ENCODE data around the gene CFD. TPM values are rescaled to one million over a fixed set of nuclear protein-coding genes. Genes with fewer than 3 reads are reported as not detected.

The CFD gene
- total RNA-seq, 1 experiment from 2014 or later: 1.9 TPM

GRCh38 chr19:863315-863620, 3.8 kb downstream of the CFD start:
- no peak for DNase-seq
- no peak overlapping the region for H3K56ac ChIP-seq (ENCODE audit: insufficient read length, low read depth, low read length)
- H4K5ac ChIP-seq (ENCODE audit: insufficient read length, low read depth, low read length): no peak overlapping the region
- Mint-ChIP-seq H3K4me3 (peak overlapping the region; percentile 14 to 83; a peak in 3 of 5 replicates), H3K27ac (no peak overlapping the region), H3K4me1 (peaks cover 8 to 21% of the 10 kb centered on the region in 2 experiments), H3K9me3 (peaks cover 0 to 2% of the 10 kb centered on the region in 2 experiments; a peak in 1 of 5 replicates), H3K27me3 (ENCODE audit: low read depth) (peaks cover 33% of the 10 kb centered on the region), H3K36me3 (ENCODE audit: insufficient read depth in 1 of 3, low read depth in 3 of 3) (peaks cover 4 to 12% (median 12%) of the 10 kb centered on the region in 3 experiments)
- H2BK20ac ChIP-seq (ENCODE audit: low read depth, low read length, poor library complexity, severe bottlenecking): no peak overlapping the region
- H3K23me2 ChIP-seq (ENCODE audit: insufficient read length, low read depth, low read length, poor library complexity, severe bottlenecking): peaks cover 3% of the 10 kb centered on the region
- no peaks in the 10 kb centered on the region for H3K79me2 ChIP-seq (ENCODE audit: insufficient read depth, low read length)
- no peak overlapping the region for H3K4ac ChIP-seq (ENCODE audit: low read depth, low read length)
- no peak overlapping the region for H3K23ac ChIP-seq (ENCODE audit: insufficient read length, low read depth, low read length)
- no peaks in the 10 kb centered on the region for H3K9me3 ChIP-seq (ENCODE audit: control insufficient read depth, low read depth, low read length)
- no peak overlapping the region for H3K14ac ChIP-seq (ENCODE audit: insufficient read depth, low read length)
- H3K9ac ChIP-seq (ENCODE audit: extremely low read depth, insufficient read length, low read length): no peak overlapping the region
- no peak overlapping the region for H3T11ph ChIP-seq (ENCODE audit: low read length)
- H3K4me2 ChIP-seq (ENCODE audit: insufficient read depth, insufficient read length, low read length): peak overlapping the region; percentile 16
- H3K4me1 ChIP-seq (ENCODE audit: insufficient read depth, low read length): no peaks in the 10 kb centered on the region
- WGBS (ENCODE audit: extremely low coverage, insufficient read length, low lambda C conversion rate): no CpG with 5 or more reads among the region's 7 CpGs
- no peak overlapping the region for H2BK12ac ChIP-seq (ENCODE audit: insufficient read length, low read depth, low read length)
- no peak overlapping the region for H3K18ac ChIP-seq (ENCODE audit: insufficient read length, low read depth, low read length)
- H4K91ac ChIP-seq (ENCODE audit: insufficient read length, low read depth, low read length): no peak overlapping the region
- H2BK5ac ChIP-seq (ENCODE audit: insufficient read length, low read length): no peak overlapping the region
- peaks cover 3% of the 10 kb centered on the region; the same call in 1 of the 2 replicates for H3K27me3 ChIP-seq (ENCODE audit: insufficient read depth, low read length)
- no peak overlapping the region for H2AFZ ChIP-seq (ENCODE audit: low read length)
- no peak overlapping the region for H2BK15ac ChIP-seq (ENCODE audit: low read depth, low read length)
- H2BK120ac ChIP-seq (ENCODE audit: low read depth, low read length, poor library complexity, severe bottlenecking): no peak overlapping the region
- H3K79me1 ChIP-seq (ENCODE audit: insufficient read depth, low read depth, low read length, poor library complexity, severe bottlenecking): no peaks in the 10 kb centered on the region
- H3K27ac ChIP-seq (ENCODE audit: insufficient read length, low read depth, low read length): no peak overlapping the region
- TF ChIP-seq CTCF (conservative IDR thresholded peaks at IDR 0.05): no peak
- H2AK5ac ChIP-seq (ENCODE audit: insufficient read length, low read length): no peak overlapping the region
- no peak overlapping the region for H4K8ac ChIP-seq (replicated peaks; ENCODE audit: insufficient read length, low read depth, low read length)
- H4K20me1 ChIP-seq (ENCODE audit: control insufficient read depth, insufficient read depth, insufficient read length): no peaks in the 10 kb centered on the region

Data from H9 (cell line).